Caco-2 (cell line): ENCODE results near the gene IRX4. TPM values are rescaled to one million over a fixed set of nuclear protein-coding genes. Genes with fewer than 3 reads are reported as not detected.

ENCODE experiments used
- BruUV-seq: library from RNA; stranded (reverse); fragments of 400-500 nt; replicated peaks from 2 replicates; lab custom pipeline; 2021; lab: Mats Ljungman, UMichigan
- CTCF ChIA-PET: fragments of 300-600 bp; sonication (Branson Sonifier 250); formaldehyde crosslinking; loops from one replicate; lab custom pipeline; 2022; ENCODE audit warnings: antibody characterized with exemption; lab: Charles Lee
- POLR2A ChIA-PET: fragments of 300-600 bp; sonication (Branson Sonifier 250); formaldehyde crosslinking; loops from one replicate; lab custom pipeline; 2022; ENCODE audit warnings: antibody characterized with exemption; lab: Charles Lee
- DNase-seq, 2 experiments: peaks; one replicate each; pipeline versions ENCODE4 v3.0.0 to v3.0.0-alpha.2; 2020 to 2022
- H3K27me3 ChIP-seq: replicated peaks from 2 replicates; pipeline ENCODE4 v1.6.0; 2011; ENCODE audit warnings: low read length; ENCODE audit not compliant: control insufficient read depth, insufficient read depth
- H3K36me3 ChIP-seq: 2 replicates; pipeline ENCODE4 v1.5.1; 2011; ENCODE audit warnings: low read length; ENCODE audit not compliant: control insufficient read depth, insufficient read depth
- H3K4me1 ChIP-seq: fragments of 250-450 bp; sonication (Bioruptor Pico); 2 replicates; pipeline ENCODE4 v1.5.1; 2020; ENCODE audit warnings: mild to moderate bottlenecking
- H3K4me3 ChIP-seq: 2 replicates; pipeline ENCODE4 v1.5.1; 2011; ENCODE audit warnings: low read depth, mild to moderate bottlenecking, control low read depth, low read length
- H3K9me3 ChIP-seq: fragments of 250-450 bp; sonication (Bioruptor Pico); 2 replicates; pipeline ENCODE4 v1.5.1; 2020; ENCODE audit warnings: mild to moderate bottlenecking, moderate library complexity
- H3K27ac Mint-ChIP-seq: one replicate; pipeline ENCODE4 v1.8.0; 2022; ENCODE audit warnings: mixed read lengths; ENCODE audit not compliant: unreplicated experiment
- H3K27me3 Mint-ChIP-seq: one replicate; pipeline ENCODE4 v1.8.0; 2022; ENCODE audit warnings: mixed read lengths; ENCODE audit not compliant: insufficient read depth, unreplicated experiment
- H3K36me3 Mint-ChIP-seq: one replicate; pipeline ENCODE4 v1.8.0; 2022; ENCODE audit warnings: mild to moderate bottlenecking, mixed read lengths; ENCODE audit not compliant: insufficient read depth, unreplicated experiment
- H3K4me1 Mint-ChIP-seq: one replicate; pipeline ENCODE4 v1.8.0; 2022; ENCODE audit warnings: low read depth, mixed read lengths; ENCODE audit not compliant: unreplicated experiment
- H3K4me3 Mint-ChIP-seq: one replicate; pipeline ENCODE4 v1.8.0; 2022; ENCODE audit warnings: mild to moderate bottlenecking, moderate library complexity, mixed read lengths; ENCODE audit not compliant: unreplicated experiment
- H3K9me3 Mint-ChIP-seq: one replicate; pipeline ENCODE4 v1.8.0; 2022; ENCODE audit warnings: mixed read lengths; ENCODE audit not compliant: unreplicated experiment
- intact Hi-C: fragments of 100-400 bp; cut with micrococcal nuclease; formaldehyde crosslinking; loops from one replicate; pipeline ENCODE4 v1.10.0; 2022; ENCODE audit not compliant: unreplicated experiment
- total RNA-seq: library from RNA; stranded (reverse); gene quantifications from 2 replicates; pipeline ENCODE4 v1.2.3, GENCODE V29; 2022
- TF ChIP-seq, protein P1 (sequence below), 2 experiments: fragments of 200-600 bp in 1 of 2; IDR thresholded peaks; 1 replicate in 1 of 2; 2 replicates in 1 of 2; pipeline versions ENCODE4 v1.5.1 to v1.8.0; 2011 to 2022; ENCODE audit warnings: antibody characterized with exemption in 1 of 2, control low read depth in 1 of 2, inconsistent platforms in 1 of 2, low read depth in 1 of 2, low read length in 1 of 2, mild to moderate bottlenecking in 1 of 2, moderate library complexity in 1 of 2; ENCODE audit not compliant: insufficient read depth in 1 of 2, severe bottlenecking in 1 of 2, unreplicated experiment in 1 of 2

Gene IRX4
- total RNA-seq, 1 experiment from 2014 or later, result not detected

DNA sequence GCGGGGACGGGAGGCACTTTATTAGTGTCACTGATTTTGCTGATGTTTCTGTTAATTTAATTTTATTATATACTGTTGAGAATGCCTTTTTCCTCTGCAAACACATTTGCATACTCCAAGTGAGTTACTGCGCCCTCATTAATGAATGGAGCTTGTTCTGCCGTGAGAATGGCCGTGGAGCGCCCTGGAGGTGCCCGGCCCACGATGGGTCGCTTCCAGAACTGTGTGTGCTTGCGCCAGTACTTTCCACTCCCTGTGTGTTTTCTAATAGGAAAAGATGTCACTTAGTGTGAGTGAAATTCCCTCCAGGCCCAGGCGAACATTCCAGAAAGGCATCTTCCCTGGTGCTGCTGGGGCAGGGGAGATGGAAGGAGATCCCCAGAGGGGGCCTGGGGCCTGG, 51.5 kb downstream of the IRX4 start:
- no peak overlapping the region for H3K4me3 ChIP-seq
- no peaks in the 10 kb centered on the region for H3K9me3 ChIP-seq
- POLR2A ChIA-PET, result no interaction called here
- TF ChIP-seq, protein P1, sequence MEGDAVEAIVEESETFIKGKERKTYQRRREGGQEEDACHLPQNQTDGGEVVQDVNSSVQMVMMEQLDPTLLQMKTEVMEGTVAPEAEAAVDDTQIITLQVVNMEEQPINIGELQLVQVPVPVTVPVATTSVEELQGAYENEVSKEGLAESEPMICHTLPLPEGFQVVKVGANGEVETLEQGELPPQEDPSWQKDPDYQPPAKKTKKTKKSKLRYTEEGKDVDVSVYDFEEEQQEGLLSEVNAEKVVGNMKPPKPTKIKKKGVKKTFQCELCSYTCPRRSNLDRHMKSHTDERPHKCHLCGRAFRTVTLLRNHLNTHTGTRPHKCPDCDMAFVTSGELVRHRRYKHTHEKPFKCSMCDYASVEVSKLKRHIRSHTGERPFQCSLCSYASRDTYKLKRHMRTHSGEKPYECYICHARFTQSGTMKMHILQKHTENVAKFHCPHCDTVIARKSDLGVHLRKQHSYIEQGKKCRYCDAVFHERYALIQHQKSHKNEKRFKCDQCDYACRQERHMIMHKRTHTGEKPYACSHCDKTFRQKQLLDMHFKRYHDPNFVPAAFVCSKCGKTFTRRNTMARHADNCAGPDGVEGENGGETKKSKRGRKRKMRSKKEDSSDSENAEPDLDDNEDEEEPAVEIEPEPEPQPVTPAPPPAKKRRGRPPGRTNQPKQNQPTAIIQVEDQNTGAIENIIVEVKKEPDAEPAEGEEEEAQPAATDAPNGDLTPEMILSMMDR (IDR thresholded peaks at IDR 0.05; ENCODE audit: insufficient read depth in 1 of 2, low read depth in 1 of 2, low read length in 1 of 2, severe bottlenecking in 1 of 2, unreplicated experiment in 1 of 2), result no peak
- no peaks in the 10 kb centered on the region for H3K27me3 ChIP-seq
- Mint-ChIP-seq H3K36me3 (peaks cover 14% of the 10 kb centered on the region), H3K4me3 (no peak overlapping the region), H3K27ac (no peak overlapping the region), H3K9me3 (no peaks in the 10 kb centered on the region), H3K27me3 (no peaks in the 10 kb centered on the region), H3K4me1 (no peaks in the 10 kb centered on the region)
- BruUV-seq, result no TSS peak
- H3K36me3 ChIP-seq, result no peaks in the 10 kb centered on the region
- DNase-seq, result no peak
- H3K4me1 ChIP-seq, result no peaks in the 10 kb centered on the region
- intact Hi-C loops, result no loop called here
- CTCF ChIA-PET, result no interaction called here

DNA sequence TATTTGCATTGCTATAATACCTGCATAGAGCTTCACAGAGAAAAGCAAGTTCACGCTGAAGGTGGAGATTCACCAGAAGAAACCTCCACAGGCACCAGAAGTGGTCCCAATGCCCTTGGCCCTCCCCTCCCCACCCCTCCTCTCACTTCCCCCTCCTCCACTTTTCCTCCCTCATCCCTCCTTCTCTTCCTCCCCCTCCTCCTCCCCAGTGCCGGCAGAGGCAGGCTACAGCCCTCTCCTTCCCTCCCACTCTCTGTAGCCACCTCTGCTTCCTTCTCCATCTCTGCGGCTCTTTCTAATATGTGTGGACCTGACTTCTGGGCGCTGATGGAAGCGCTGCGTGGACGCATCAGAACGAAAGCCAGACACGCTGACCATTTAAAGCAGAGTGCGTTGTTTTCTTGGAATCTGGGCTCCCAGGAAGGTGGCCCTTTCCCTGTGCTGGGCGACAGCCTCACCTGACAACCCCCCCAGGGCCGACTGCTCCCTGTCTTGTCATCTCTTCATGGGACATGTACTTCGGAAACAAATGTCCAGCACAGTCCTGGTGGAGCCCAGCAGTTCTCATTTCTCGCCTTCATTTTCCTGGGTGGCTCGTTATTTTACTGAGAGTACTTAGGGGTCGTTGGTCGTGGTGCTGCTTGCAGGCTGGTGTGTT, 52.0 kb downstream of the IRX4 start:
- intact Hi-C loops, result no loop called here
- Histone ChIP-seq H3K4me1 (no peaks in the 10 kb centered on the region), H3K36me3 (no peaks in the 10 kb centered on the region), H3K27me3 (no peaks in the 10 kb centered on the region), H3K4me3 (no peak overlapping the region), H3K9me3 (no peaks in the 10 kb centered on the region)
- no TSS peak for BruUV-seq
- no peak for DNase-seq
- POLR2A ChIA-PET, result no interaction called here
- Mint-ChIP-seq H3K9me3 (no peaks in the 10 kb centered on the region), H3K4me1 (no peaks in the 10 kb centered on the region), H3K36me3 (peaks cover 14% of the 10 kb centered on the region), H3K4me3 (no peak overlapping the region), H3K27ac (no peak overlapping the region), H3K27me3 (no peaks in the 10 kb centered on the region)
- TF ChIP-seq, protein P1 (IDR thresholded peaks at IDR 0.05; ENCODE audit: insufficient read depth in 1 of 2, low read depth in 1 of 2, low read length in 1 of 2, severe bottlenecking in 1 of 2, unreplicated experiment in 1 of 2), result no peak
- CTCF ChIA-PET, result no interaction called here

DNA sequence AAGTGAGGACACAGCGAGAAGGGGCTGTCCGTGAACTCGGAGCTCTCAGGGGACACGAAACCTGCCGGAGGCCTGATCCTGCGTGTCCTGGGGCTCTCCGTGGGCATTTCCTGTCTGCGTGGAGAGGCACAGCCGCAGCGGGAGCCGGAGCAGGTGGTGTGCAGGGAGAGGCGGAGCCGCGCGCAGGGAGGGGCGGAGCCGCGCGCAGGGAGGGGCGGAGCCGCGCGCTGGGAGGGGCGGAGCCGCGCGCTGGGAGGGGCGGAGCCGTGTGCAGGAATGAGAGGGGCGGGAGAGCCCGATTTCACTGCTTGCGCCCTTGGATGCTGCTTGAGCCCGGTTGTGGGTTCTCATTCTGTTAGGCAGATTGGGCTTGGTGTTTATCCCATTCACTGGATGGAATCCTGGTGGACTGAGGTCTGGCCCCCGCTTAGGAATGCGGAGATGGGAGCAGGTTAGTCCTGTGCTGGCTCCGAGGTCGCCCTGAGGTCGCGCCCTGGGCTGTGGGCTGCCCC, 54.8 kb downstream of the IRX4 start:
- H3K4me3 ChIP-seq, result no peak overlapping the region
- intact Hi-C loops, result no loop called here
- CTCF ChIA-PET, result no interaction called here
- H3K27ac Mint-ChIP-seq, result no peak overlapping the region
- no peak overlapping the region for H3K4me3 Mint-ChIP-seq
- no peaks in the 10 kb centered on the region for H3K9me3 ChIP-seq
- no peaks in the 10 kb centered on the region for H3K27me3 Mint-ChIP-seq
- TF ChIP-seq, protein P1 (IDR thresholded peaks at IDR 0.05; ENCODE audit: insufficient read depth in 1 of 2, low read depth in 1 of 2, low read length in 1 of 2, severe bottlenecking in 1 of 2, unreplicated experiment in 1 of 2), result no peak
- POLR2A ChIA-PET, result no interaction called here
- no peaks in the 10 kb centered on the region for H3K4me1 ChIP-seq
- no peaks in the 10 kb centered on the region for H3K4me1 Mint-ChIP-seq
- no peaks in the 10 kb centered on the region for H3K36me3 ChIP-seq
- BruUV-seq, result no TSS peak
- no peaks in the 10 kb centered on the region for H3K27me3 ChIP-seq
- H3K9me3 Mint-ChIP-seq, result no peaks in the 10 kb centered on the region
- DNase-seq, result peak in 1 of 2 experiments; percentile 9
- H3K36me3 Mint-ChIP-seq, result peaks cover 14% of the 10 kb centered on the region

Other genes with a start within 250 kb of the IRX4 start
- 65.9 and 68.4 TPM in 2 replicates for gene MRPL36, start 83.1 kb downstream of the IRX4 start, total RNA-seq
- gene NDUFS6, start 81.5 kb downstream of the IRX4 start, total RNA-seq, result 59.7 and 65.0 TPM in 2 replicates